Measurements from ENCODE around the gene PTPN3.
"Not testable (repeated sequence)": the region's sequence is repeated elsewhere in the genome, so short reads cannot be mapped to it uniquely, and the experiment has no call there.

Gene PTPN3

DNA sequence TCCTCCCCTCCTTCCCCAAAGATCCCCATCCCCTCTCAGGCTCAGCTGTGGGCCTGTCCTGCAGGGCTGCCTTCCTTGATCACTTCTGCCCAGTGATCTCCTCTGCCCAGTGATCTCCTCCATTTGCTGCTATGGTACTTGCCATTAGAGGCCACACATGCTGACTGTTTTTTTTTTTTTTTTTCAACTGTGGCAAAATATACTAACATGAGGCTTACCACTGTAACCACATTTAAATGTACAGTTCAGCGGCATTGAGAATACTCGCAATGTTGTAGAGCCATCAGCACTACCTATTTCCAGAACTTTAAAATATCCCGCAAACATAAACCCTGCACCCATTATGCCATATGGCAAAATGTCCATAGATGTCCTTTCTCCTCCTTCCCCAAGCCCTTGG is 115.5 kb downstream of the PTPN3 start:
- Histone ChIP-seq H3K4me3 (ENCODE audit: low read depth in 1 of 2, low read length in 2 of 2) (no peak overlapping the region), H3K4me1 (ENCODE audit: control insufficient read depth in 1 of 2, insufficient read depth in 2 of 2, low read length in 2 of 2) (no peaks in the 10 kb centered on the region), H3K27ac (ENCODE audit: low read depth, low read length) (no peak overlapping the region), H3K9me3 (ENCODE audit: control insufficient read depth in 1 of 2, low read length in 2 of 2) (no peaks in the 10 kb centered on the region), H3K27me3 (ENCODE audit: control insufficient read depth in 1 of 2, insufficient read depth in 2 of 2, low read length in 2 of 2) (no peaks in the 10 kb centered on the region), H3K36me3 (ENCODE audit: control insufficient read depth in 1 of 2, insufficient read depth in 2 of 2, low read length in 2 of 2) (peaks cover 25 to 77% of the 10 kb centered on the region in 2 donors), H3K9ac (ENCODE audit: low read depth in 1 of 2, low read length in 2 of 2) (no peak overlapping the region)

DNA sequence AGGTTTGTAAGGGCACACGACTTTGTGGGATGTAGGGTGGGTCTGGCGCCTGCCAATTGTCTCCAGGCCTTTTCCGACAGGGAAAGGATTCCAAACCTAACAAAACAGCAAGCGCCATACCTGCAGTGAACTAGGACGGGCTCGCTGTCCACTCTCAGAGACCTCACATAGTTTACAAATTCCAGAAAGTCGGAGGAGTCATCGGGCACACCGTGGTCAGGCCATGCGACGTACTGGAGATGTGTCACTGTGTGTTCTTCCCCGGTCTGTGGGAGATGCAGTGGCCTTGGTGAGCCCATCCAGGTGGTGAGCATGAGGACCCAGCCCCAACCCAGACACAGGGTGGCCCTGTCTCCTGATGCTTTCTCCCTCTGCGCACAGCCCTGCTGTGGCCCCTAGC is 115.9 kb downstream of the PTPN3 start:
- Histone ChIP-seq H3K27me3 (ENCODE audit: control insufficient read depth in 1 of 2, insufficient read depth in 2 of 2, low read length in 2 of 2) (no peaks in the 10 kb centered on the region), H3K36me3 (ENCODE audit: control insufficient read depth in 1 of 2, insufficient read depth in 2 of 2, low read length in 2 of 2) (peaks cover 23 to 73% of the 10 kb centered on the region in 2 donors), H3K4me3 (ENCODE audit: low read depth in 1 of 2, low read length in 2 of 2) (no peak overlapping the region), H3K27ac (ENCODE audit: low read depth, low read length) (no peak overlapping the region), H3K4me1 (ENCODE audit: control insufficient read depth in 1 of 2, insufficient read depth in 2 of 2, low read length in 2 of 2) (no peaks in the 10 kb centered on the region), H3K9ac (ENCODE audit: low read depth in 1 of 2, low read length in 2 of 2) (no peak overlapping the region), H3K9me3 (ENCODE audit: control insufficient read depth in 1 of 2, low read length in 2 of 2) (no peaks in the 10 kb centered on the region)

DNA sequence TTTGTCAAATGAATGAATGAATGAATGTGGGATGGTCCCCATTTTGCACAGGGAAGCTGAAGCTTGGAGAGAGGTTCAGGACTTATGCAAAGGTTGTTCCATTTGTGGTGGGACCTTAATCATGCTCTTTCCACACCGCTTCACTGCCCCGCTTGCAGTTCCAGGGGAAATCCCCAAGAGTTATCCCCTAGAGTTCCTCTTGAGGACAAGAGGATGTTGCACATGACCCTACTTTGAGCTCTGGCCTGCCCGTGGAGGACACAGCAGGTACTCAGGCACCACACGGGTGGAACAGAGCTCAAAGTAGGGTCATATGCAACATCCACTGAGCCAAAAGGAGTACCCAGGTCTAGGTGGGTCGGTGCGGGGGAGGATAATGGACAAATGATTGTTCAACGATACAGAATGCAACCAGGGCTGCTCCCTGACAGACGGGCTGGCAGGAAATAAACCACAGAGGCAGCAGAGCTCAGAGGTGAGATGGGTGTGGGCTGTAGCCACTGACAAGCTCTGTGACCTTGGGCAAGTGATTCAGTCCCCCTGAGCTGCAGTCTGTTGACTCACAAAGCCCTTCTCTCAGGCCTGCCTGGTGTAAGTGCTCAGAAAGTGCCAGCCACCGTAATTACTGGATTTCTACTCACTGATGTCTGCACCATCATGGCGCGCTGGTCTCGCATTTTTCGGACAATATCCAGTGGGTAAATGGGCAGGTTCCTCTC is 116.9 kb downstream of the PTPN3 start:
- Histone ChIP-seq H3K4me3 (ENCODE audit: low read depth in 1 of 2, low read length in 2 of 2) (no peak overlapping the region), H3K4me1 (ENCODE audit: control insufficient read depth in 1 of 2, insufficient read depth in 2 of 2, low read length in 2 of 2) (no peaks in the 10 kb centered on the region), H3K36me3 (ENCODE audit: control insufficient read depth in 1 of 2, insufficient read depth in 2 of 2, low read length in 2 of 2) (peaks cover 23 to 63% of the 10 kb centered on the region in 2 donors)

DNA sequence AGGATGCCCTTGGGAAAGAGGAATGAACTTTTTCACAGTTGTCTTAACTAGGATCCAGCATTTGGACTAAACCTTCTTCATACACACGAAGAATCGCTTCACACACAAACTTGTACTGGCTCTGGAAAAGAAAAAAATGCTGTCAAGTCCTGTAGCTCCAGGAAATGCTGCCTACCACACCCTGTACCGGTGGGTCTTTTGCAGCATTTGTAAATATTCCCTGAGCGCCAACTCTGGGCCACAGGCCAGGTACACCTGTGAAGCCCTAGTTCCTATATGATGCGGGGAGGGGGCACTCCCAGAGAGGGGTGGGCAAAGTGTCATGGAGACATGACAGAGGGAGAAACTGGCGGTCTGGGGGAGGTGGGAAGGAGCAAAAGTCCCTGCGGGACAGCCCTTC is 118.6 kb downstream of the PTPN3 start:
- no peak overlapping the region for H3K9ac ChIP-seq (ENCODE audit: low read depth in 1 of 2, low read length in 2 of 2)
- H3K36me3 ChIP-seq (ENCODE audit: control insufficient read depth in 1 of 2, insufficient read depth in 2 of 2, low read length in 2 of 2) = peaks cover 15 to 47% of the 10 kb centered on the region in 2 donors
- no peak overlapping the region for H3K27ac ChIP-seq (ENCODE audit: low read depth, low read length)
- no peaks in the 10 kb centered on the region for H3K9me3 ChIP-seq (ENCODE audit: control insufficient read depth in 1 of 2, low read length in 2 of 2)
- H3K4me3 ChIP-seq (ENCODE audit: low read depth in 1 of 2, low read length in 2 of 2) = no peak overlapping the region
- H3K27me3 ChIP-seq (ENCODE audit: control insufficient read depth in 1 of 2, insufficient read depth in 2 of 2, low read length in 2 of 2) = no peaks in the 10 kb centered on the region
- no peaks in the 10 kb centered on the region for H3K4me1 ChIP-seq (ENCODE audit: control insufficient read depth in 1 of 2, insufficient read depth in 2 of 2, low read length in 2 of 2)

More for the DNA sequence above, 116.9 kb downstream of the PTPN3 start:
- H3K9ac ChIP-seq (ENCODE audit: low read depth in 1 of 2, low read length in 2 of 2) = no peak overlapping the region
- no peak overlapping the region for H3K27ac ChIP-seq (ENCODE audit: low read depth, low read length)
- H3K9me3 ChIP-seq (ENCODE audit: control insufficient read depth in 1 of 2, low read length in 2 of 2) = no peaks in the 10 kb centered on the region
- H3K27me3 ChIP-seq (ENCODE audit: control insufficient read depth in 1 of 2, insufficient read depth in 2 of 2, low read length in 2 of 2) = no peaks in the 10 kb centered on the region

DNA sequence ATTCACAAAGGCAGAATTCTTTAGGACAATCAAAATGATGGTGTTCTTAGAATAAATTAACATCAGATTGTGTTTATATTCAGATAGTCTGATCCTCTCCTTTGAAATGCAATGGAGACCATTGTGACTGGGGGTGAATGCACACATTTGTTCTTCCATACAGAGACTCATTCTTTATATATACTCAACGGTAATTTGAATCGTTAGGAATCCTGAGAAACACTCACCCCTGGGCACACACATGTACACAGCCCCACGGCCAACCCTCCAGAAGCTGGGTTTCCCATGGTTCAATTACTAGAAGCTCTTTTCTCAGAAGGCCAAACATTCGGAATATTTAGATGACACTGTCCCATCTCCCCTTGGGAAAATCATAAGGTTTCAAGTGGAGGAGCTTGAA is 119.8 kb downstream of the PTPN3 start:
- no peak overlapping the region for H3K9ac ChIP-seq (ENCODE audit: low read depth in 1 of 2, low read length in 2 of 2)
- H3K36me3 ChIP-seq (ENCODE audit: control insufficient read depth in 1 of 2, insufficient read depth in 2 of 2, low read length in 2 of 2) = peaks cover 10 to 38% of the 10 kb centered on the region in 2 donors
- H3K4me3 ChIP-seq (ENCODE audit: low read depth in 1 of 2, low read length in 2 of 2) = no peak overlapping the region
- no peaks in the 10 kb centered on the region for H3K9me3 ChIP-seq (ENCODE audit: control insufficient read depth in 1 of 2, low read length in 2 of 2)
- no peaks in the 10 kb centered on the region for H3K27me3 ChIP-seq (ENCODE audit: control insufficient read depth in 1 of 2, insufficient read depth in 2 of 2, low read length in 2 of 2)
- no peaks in the 10 kb centered on the region for H3K4me1 ChIP-seq (ENCODE audit: control insufficient read depth in 1 of 2, insufficient read depth in 2 of 2, low read length in 2 of 2)
- no peak overlapping the region for H3K27ac ChIP-seq (ENCODE audit: low read depth, low read length)

DNA sequence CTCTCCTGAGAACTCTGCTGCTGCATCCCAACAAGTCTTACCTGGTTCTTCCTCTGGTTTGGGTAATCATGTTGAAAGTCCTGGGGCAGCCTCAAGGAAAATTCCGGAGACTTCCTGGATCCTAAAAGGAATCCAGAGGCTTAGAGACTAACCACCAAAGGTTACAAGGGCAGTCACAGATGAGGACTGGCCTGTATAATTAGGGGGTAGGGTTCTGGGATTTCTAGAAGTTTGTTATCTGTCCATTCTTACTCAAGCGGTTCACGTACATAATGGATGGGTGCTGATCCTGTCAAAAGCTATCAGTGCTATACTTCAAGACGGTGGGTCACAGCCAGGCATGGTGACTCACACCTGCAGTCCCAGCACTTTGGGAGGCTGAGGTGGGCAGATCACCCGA is 125.9 kb downstream of the PTPN3 start:
- no peak overlapping the region for H3K4me3 ChIP-seq (ENCODE audit: low read depth in 1 of 2, low read length in 2 of 2)
- peaks cover 0 to 5% of the 10 kb centered on the region in 2 donors for H3K9me3 ChIP-seq (ENCODE audit: control insufficient read depth in 1 of 2, low read length in 2 of 2)
- no peaks in the 10 kb centered on the region for H3K4me1 ChIP-seq (ENCODE audit: control insufficient read depth in 1 of 2, insufficient read depth in 2 of 2, low read length in 2 of 2)
- H3K27me3 ChIP-seq (ENCODE audit: control insufficient read depth in 1 of 2, insufficient read depth in 2 of 2, low read length in 2 of 2) = no peaks in the 10 kb centered on the region
- H3K27ac ChIP-seq (ENCODE audit: low read depth, low read length) = no peak overlapping the region
- no peaks in the 10 kb centered on the region for H3K36me3 ChIP-seq (ENCODE audit: control insufficient read depth in 1 of 2, insufficient read depth in 2 of 2, low read length in 2 of 2)
- H3K9ac ChIP-seq (ENCODE audit: low read depth in 1 of 2, low read length in 2 of 2) = no peak overlapping the region

DNA sequence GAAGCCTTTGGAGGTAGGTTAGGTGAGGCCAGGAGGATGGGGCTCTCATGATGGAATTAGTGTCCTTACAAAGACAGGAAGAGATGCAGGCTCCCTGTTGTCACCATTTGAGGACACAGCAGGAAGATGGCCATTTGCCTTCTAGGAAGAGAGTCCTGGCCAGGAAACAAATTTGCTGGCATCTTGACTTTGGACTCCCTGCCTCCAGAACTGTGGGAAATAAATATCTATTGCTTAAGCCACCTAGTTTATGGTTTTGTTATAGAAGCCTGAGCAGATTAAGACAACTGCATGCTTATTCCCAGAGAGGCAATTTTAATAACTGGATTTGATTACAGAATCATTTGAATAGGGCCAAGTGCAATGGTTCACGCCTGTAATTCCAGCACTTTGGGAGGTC is 126.7 kb downstream of the PTPN3 start:
- no peak overlapping the region for H3K9ac ChIP-seq (ENCODE audit: low read depth in 1 of 2, low read length in 2 of 2)
- no peak overlapping the region for H3K27ac ChIP-seq (ENCODE audit: low read depth, low read length)

DNA sequence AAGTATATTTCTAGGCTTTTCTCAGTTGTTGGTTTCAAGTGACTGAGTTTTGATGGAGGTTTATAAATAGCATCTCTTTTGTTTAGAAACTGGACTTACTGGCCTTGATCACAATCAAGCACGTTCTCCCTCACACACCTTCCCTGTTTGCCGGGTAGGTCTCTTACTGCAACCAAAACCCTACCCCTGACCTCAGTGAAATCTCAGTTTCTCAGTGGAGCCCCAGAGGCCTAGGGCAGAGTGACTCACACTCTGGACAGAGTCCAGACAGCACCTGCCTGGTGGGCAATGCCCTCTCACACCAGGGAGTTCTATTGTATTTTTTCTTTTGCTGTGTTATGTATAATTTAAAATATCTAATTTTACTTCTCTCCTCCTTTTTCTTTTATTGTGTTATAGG is 128.8 kb downstream of the PTPN3 start:
- Histone ChIP-seq H3K4me3 (ENCODE audit: low read depth in 1 of 2, low read length in 2 of 2) (no peak overlapping the region), H3K27ac (ENCODE audit: low read depth, low read length) (no peak overlapping the region), H3K36me3 (ENCODE audit: control insufficient read depth in 1 of 2, insufficient read depth in 2 of 2, low read length in 2 of 2) (no peaks in the 10 kb centered on the region), H3K27me3 (ENCODE audit: control insufficient read depth in 1 of 2, insufficient read depth in 2 of 2, low read length in 2 of 2) (no peaks in the 10 kb centered on the region), H3K9me3 (ENCODE audit: control insufficient read depth in 1 of 2, low read length in 2 of 2) (peaks cover 0 to 5% of the 10 kb centered on the region in 2 donors), H3K9ac (ENCODE audit: low read depth in 1 of 2, low read length in 2 of 2) (no peak overlapping the region), H3K4me1 (ENCODE audit: control insufficient read depth in 1 of 2, insufficient read depth in 2 of 2, low read length in 2 of 2) (no peaks in the 10 kb centered on the region)

More for the DNA sequence above, 126.7 kb downstream of the PTPN3 start:
- H3K27me3 ChIP-seq (ENCODE audit: control insufficient read depth in 1 of 2, insufficient read depth in 2 of 2, low read length in 2 of 2) = no peaks in the 10 kb centered on the region
- no peaks in the 10 kb centered on the region for H3K4me1 ChIP-seq (ENCODE audit: control insufficient read depth in 1 of 2, insufficient read depth in 2 of 2, low read length in 2 of 2)
- H3K4me3 ChIP-seq (ENCODE audit: low read depth in 1 of 2, low read length in 2 of 2) = no peak overlapping the region
- peaks cover 0 to 5% of the 10 kb centered on the region in 2 donors for H3K9me3 ChIP-seq (ENCODE audit: control insufficient read depth in 1 of 2, low read length in 2 of 2)
- no peaks in the 10 kb centered on the region for H3K36me3 ChIP-seq (ENCODE audit: control insufficient read depth in 1 of 2, insufficient read depth in 2 of 2, low read length in 2 of 2)

DNA sequence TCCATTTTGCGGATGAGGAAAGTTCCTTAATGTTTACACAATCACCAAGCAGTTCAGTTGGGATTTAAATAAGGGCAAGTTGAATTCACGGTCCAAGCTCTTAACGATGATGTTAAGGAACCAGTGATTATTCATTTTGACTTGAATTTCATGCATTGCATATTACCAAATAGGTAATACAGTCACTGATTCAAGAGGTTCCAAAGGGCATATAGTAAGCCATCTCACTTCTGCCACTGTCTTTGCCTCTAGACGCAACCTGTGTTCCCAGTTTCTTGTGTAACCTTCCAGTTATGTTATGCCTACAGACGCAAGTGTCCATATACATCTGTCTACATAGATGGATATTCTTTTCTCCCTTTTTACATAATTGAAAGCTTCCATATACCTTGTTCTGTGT is 137.3 kb downstream of the PTPN3 start:
- Histone ChIP-seq H3K36me3 (ENCODE audit: control insufficient read depth in 1 of 2, insufficient read depth in 2 of 2, low read length in 2 of 2) (no peaks in the 10 kb centered on the region), H3K27ac (ENCODE audit: low read depth, low read length) (no peak overlapping the region), H3K9ac (ENCODE audit: low read depth in 1 of 2, low read length in 2 of 2) (no peak overlapping the region), H3K9me3 (ENCODE audit: control insufficient read depth in 1 of 2, low read length in 2 of 2) (no peaks in the 10 kb centered on the region), H3K27me3 (ENCODE audit: control insufficient read depth in 1 of 2, insufficient read depth in 2 of 2, low read length in 2 of 2) (no peaks in the 10 kb centered on the region), H3K4me1 (ENCODE audit: control insufficient read depth in 1 of 2, insufficient read depth in 2 of 2, low read length in 2 of 2) (no peaks in the 10 kb centered on the region), H3K4me3 (ENCODE audit: low read depth in 1 of 2, low read length in 2 of 2) (no peak overlapping the region)

DNA sequence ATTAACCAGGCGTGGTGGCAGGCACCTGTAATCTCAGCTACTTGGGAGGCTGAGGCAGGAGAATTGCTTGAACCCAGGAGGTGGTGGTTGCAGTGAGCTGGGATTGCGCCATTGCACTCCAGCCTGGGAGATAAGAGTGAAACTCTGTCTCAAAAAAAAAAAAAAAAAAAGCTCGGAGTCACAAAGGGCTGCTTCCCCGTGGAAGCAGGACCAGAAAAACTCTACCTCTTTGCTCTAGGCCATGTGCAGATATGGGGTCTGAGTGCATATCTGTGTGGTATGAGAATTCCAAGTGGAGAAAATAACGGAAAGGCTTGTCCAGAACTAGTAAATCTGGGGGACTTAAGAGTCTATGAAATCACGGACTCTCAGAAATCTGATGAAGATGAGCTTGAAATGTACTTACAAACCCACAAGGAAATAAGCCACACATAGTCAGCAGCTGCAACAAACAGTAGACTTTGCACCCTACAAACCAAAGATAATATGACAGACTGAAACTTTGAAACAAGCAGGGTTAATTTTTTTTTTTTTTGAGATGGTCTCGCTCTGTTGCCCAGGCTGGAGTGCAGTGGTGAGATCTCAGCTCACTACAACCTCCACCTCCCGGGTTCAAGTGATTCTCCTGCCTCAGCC is 139.0 kb downstream of the PTPN3 start:
- H3K9ac ChIP-seq (ENCODE audit: low read depth in 1 of 2, low read length in 2 of 2) = peak overlapping the region in 1 of 2 donors; percentile 18
- H3K9me3 ChIP-seq (ENCODE audit: control insufficient read depth in 1 of 2, low read length in 2 of 2); H3K27ac ChIP-seq (ENCODE audit: low read depth, low read length); H3K4me1 ChIP-seq (ENCODE audit: control insufficient read depth in 1 of 2, insufficient read depth in 2 of 2, low read length in 2 of 2); H3K36me3 ChIP-seq (ENCODE audit: control insufficient read depth in 1 of 2, insufficient read depth in 2 of 2, low read length in 2 of 2); H3K4me3 ChIP-seq (ENCODE audit: low read depth in 1 of 2, low read length in 2 of 2); H3K27me3 ChIP-seq (ENCODE audit: control insufficient read depth in 1 of 2, insufficient read depth in 2 of 2, low read length in 2 of 2): not testable (repeated sequence)

Data from duodenal mucosa (tissue), 2 donors.